Breast epithelium (tissue), 3 donors: ENCODE results near the gene NFASC.

Experiments used
- POLR2A ChIP-seq: fragments of 450-650 bp; IDR thresholded peaks from one replicate; pipeline ENCODE4 v1.6.1; 2016; ENCODE audit warnings: antibody characterized with exemption, mild to moderate bottlenecking, moderate library complexity
- POLR2AphosphoS5 ChIP-seq, 3 donors: sonication (generic); formaldehyde crosslinking; IDR thresholded peaks; one replicate each; pipeline ENCODE4 v1.6.1; 2017; ENCODE audit warnings: antibody characterized with exemption in 3 of 3
- TF ChIP-seq, protein P1 (sequence below), 3 donors: fragments of 450-650 bp; IDR thresholded peaks; one replicate each; pipeline ENCODE4 v1.5.1; 2016 to 2017; ENCODE audit warnings: antibody characterized with exemption in 3 of 3, mild to moderate bottlenecking in 3 of 3, moderate library complexity in 3 of 3

DNA sequence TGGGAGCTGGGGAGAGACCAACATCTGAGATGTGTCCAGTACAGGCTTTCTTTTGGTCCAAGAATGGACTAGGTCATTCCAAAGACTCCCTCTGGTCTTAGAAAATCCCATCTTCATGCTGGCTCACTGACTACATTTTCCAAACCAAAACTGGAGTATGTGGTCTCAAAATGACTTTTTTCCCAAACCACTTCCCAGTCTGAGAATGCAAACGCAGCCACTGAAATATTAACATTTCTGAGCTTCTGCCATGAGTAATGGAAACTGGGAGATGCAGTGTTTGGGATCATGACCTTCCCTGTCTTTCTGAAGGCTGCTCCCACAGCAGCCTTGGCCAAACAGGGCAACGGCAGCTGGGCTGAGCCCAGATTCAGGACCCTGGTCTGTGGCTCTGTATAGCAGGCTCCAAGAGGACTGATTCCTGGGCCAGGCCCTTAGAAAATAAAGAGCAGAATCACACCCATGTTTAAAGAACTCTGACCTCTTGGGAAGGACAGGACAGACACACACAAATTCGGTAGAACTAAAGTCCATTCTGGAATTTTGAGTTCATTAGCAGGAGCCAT, 110.3 kb downstream of the NFASC start:
- TF ChIP-seq, protein P1, sequence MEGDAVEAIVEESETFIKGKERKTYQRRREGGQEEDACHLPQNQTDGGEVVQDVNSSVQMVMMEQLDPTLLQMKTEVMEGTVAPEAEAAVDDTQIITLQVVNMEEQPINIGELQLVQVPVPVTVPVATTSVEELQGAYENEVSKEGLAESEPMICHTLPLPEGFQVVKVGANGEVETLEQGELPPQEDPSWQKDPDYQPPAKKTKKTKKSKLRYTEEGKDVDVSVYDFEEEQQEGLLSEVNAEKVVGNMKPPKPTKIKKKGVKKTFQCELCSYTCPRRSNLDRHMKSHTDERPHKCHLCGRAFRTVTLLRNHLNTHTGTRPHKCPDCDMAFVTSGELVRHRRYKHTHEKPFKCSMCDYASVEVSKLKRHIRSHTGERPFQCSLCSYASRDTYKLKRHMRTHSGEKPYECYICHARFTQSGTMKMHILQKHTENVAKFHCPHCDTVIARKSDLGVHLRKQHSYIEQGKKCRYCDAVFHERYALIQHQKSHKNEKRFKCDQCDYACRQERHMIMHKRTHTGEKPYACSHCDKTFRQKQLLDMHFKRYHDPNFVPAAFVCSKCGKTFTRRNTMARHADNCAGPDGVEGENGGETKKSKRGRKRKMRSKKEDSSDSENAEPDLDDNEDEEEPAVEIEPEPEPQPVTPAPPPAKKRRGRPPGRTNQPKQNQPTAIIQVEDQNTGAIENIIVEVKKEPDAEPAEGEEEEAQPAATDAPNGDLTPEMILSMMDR (IDR thresholded peaks at IDR 0.05), result no peak
- TF ChIP-seq POLR2AphosphoS5 (IDR thresholded peaks at IDR 0.05) (no peak), POLR2A (no peak)
